HuH-7.5 (cell line): ENCODE results near the gene AKAP8L.
"Not testable (repeated sequence)": the region's sequence is repeated elsewhere in the genome, so short reads cannot be mapped to it uniquely, and the experiment has no call there.

Experiments used
- DNase-seq: peaks from one replicate; pipeline ENCODE4 v3.0.0; 2011; ENCODE audit warnings: low spot score

AKAP8L gene

GRCh38 chr19:15419413-15420025 is 731 bp upstream of the AKAP8L start:
- DNase-seq: no peak

- DNase-seq: no peak
Observed at GRCh38 chr19:15418231-15418578, 583 bp downstream of the AKAP8L start.

- no peak for DNase-seq
Observed at GRCh38 chr19:15417699-15418098, 1.1 kb downstream of the AKAP8L start.

GRCh38 chr19:15412832-15413231 is 6.0 kb downstream of the AKAP8L start:
- DNase-seq: no peak

GRCh38 chr19:15411351-15411750 is 7.4 kb downstream of the AKAP8L start:
- not testable (repeated sequence) for DNase-seq

GRCh38 chr19:15404780-15405211 is 14.0 kb downstream of the AKAP8L start:
- DNase-seq: no peak

- DNase-seq: no peak
Observed at GRCh38 chr19:15404097-15404779, 14.6 kb downstream of the AKAP8L start.

- DNase-seq: no peak
Observed at GRCh38 chr19:15403151-15403531, 15.6 kb downstream of the AKAP8L start.

GRCh38 chr19:15402411-15403150 is 16.2 kb downstream of the AKAP8L start:
- no peak for DNase-seq

GRCh38 chr19:15401397-15401710 is 17.4 kb downstream of the AKAP8L start:
- DNase-seq: no peak

GRCh38 chr19:15400521-15401396 is 18.0 kb downstream of the AKAP8L start:
- no peak for DNase-seq

- no peak for DNase-seq
Observed at GRCh38 chr19:15399635-15400034, 19.2 kb downstream of the AKAP8L start.

GRCh38 chr19:15399234-15399515 is 19.6 kb downstream of the AKAP8L start:
- no peak for DNase-seq

GRCh38 chr19:15398501-15399233 is 20.1 kb downstream of the AKAP8L start:
- DNase-seq: no peak

- no peak for DNase-seq
Observed at GRCh38 chr19:15397782-15398181, 21.0 kb downstream of the AKAP8L start.

GRCh38 chr19:15397236-15397635 is 21.6 kb downstream of the AKAP8L start:
- no peak for DNase-seq

- DNase-seq: no peak
Observed at GRCh38 chr19:15396436-15396835, 22.4 kb downstream of the AKAP8L start.

- not testable (repeated sequence) for DNase-seq
Observed at GRCh38 chr19:15395251-15395650, 23.5 kb downstream of the AKAP8L start.

GRCh38 chr19:15394426-15394825 is 24.4 kb downstream of the AKAP8L start:
- DNase-seq: no peak

GRCh38 chr19:15393963-15394362 is 24.8 kb downstream of the AKAP8L start:
- no peak for DNase-seq

- DNase-seq: no peak
Observed at GRCh38 chr19:15390814-15391213, 28.0 kb downstream of the AKAP8L start.

GRCh38 chr19:15381864-15382263 is 36.9 kb downstream of the AKAP8L start:
- no peak for DNase-seq
